HG03521 (cell line): ENCODE results near the gene TNIP1.

Source experiments
- ATAC-seq: cut with Tn5 transposase; IDR thresholded peaks from one replicate; pipeline ENCODE4 v1.9.1; 2021; ENCODE audit warnings: mild to moderate bottlenecking, moderate library complexity; ENCODE audit not compliant: unreplicated experiment

The TNIP1 gene

DNA sequence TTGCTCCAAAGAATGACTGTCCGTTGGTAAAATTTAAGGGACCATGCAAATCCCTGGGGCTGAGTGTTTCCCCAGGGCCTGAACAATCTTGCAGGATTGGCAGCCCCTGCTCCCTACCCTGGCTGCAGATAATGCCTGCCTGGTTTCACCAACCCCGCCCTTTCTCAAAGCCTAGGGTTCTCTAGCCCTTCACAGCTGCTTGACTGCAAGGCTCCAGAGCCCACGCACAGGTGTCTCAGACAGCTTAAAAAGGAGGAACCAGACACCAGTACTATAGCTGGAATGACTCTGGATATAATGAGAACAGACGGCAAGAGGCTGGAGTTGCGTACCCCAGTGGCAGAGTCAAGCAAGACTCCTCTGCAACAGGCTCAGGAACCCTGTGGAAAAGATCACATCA is 25.2 kb upstream of the TNIP1 start:
- ATAC-seq = no peak

DNA sequence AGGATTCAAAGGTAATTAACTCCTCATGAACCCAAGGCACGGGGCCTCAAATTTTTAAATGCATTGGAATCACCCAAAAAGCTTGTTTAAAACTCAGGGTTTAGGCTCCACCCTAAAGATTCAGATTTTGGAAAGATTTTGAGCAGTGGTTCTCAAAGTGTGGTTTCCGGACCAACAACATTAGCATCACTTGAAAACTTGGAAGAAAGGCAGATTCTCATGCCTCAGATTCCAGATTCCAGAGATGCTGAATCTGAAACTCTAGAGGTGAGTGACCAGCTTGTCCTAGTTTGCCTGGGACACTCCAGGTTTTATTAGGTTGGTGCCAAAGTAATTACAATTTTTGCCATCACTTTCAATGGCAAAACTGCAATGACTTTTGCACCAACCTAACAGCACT is 24.7 kb upstream of the TNIP1 start:
- no peak for ATAC-seq

DNA sequence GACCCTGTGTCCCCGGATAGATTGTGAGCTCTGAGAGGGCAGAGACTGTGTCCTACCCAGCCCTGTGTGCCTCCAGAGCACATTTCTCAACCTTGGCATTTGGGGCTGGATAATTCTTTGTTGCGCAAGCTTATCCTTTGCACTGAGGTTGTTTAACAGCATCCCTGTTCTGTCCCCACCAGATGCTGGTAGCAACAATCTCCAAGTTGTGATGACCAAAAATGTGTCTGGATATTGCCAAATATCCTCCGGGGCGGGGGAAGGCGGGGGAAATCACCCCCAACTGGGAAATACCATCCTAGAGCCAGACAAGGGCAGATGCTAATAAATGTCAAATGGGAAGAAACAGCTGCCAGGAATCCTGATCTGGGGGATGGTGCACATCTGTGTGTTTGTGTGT is 24.0 kb upstream of the TNIP1 start:
- ATAC-seq = no peak

DNA sequence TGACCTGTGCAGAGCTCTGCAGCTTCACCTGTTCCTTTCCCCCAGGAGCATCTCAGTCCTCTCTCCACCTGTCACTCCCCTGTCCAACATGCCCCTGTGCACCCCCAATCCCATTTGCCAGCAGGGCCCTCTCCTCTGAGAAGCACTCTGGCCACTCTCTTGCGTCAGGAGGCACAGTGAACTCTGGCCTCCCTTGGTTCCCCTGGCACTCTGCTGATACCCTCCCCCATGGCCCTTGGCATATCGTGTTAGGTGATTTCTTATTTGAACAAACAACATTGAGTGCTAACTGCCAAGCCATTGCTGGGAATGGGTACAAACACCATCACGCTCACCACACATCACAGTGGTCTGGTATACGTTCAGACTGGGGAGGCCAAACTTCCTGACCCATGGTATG is 20.9 kb upstream of the TNIP1 start:
- no peak for ATAC-seq

DNA sequence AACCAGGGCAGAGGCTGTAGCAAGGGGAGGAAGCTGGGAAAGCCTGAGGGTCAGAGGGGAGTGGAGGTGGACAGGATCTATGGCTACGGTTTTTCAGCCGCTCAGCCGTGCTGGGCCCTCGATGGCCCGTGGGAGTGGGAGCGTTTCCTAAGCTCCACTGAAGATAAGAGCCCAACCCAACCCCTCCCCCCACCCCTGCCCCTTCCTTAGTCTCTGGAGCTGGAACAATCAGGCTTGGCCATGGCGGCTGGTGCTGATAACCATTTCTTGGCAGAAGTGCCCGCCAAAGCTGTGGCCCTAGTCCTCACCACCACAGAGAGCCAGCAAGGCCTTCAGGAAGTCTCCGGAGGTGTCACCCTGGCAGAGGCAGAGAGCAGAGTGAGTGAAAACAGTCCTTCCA is 20.3 kb upstream of the TNIP1 start:
- ATAC-seq = no peak

DNA sequence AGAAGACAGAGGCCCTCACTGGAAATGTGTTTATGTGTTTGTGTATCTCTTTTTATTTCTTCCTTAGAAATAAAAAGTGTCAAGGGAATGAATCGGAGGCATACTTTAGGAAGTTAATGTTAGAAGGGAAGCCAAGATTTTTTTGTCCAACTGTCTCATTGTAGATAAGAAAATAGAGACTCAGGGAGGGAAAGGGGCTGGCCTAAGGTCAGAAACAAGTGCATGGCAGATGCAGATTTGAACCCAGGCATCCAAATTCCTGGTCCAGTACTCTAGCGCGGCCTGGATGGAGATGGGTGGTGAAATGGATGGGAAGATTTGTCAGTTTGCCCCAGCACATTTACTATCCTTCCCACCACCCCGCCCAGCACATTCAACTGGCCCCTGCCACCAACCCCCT is 19.8 kb upstream of the TNIP1 start:
- no peak for ATAC-seq

DNA sequence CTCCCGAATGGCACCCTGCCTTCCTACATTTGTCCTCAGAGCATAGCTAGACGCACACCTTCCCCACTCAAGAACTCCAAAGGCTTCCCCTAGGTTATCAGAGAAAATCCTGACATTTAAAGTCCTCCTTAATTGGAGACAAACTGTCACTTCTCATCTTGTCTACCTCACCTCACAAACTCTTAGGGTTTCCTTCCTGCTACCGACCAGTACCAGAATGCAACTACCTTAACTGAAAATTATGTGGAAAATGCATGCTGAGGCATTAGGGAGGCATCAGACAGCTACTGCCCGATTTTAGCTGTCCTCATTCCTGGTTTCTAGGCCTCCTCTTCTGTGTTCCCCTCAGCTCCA is 17.9 kb upstream of the TNIP1 start:
- ATAC-seq = no peak

DNA sequence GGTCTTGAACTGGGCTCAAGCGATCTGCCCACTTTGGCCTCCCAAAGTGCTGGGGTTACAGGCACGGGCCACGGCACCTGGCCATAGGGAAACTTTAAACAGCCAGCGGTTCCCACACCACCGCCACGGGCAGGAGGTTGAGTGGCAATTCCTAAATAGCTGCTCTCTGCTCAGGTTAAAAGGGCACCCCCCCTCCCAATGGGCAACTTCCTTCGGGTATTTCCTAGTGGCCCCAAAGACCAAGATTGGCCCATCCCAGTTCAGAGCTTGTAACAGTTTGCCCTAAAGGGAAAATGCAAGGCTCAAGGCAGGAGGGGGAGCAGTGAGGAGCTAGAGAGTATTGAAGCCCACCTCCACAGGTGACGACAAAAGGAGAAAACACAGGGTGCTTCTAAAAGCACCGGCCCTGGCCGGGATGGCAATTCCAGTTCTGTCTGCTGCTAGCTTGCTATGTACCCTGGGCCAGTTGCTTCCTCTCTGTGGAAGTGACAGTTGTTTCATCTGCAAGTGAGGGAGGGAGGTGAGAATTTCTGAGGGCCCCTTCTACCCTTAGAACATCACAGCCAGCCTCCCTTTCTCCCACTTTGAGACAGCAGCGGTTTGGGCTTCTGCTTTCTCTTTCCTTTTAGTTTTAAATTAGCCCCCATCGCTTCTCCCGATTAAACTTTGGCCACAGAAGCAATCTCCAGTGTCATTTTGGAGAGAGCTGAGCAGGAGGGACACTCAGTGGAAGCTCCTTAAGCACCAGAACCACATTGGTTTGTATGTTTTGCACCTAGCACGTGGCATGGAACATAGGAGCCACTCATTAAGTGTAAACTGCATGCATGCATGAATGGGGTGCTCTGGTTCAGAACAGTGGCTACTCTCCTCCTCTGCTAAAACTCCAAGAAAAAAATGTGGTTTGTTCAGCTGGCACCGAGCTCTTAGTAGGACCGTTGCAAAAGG is 17.3 kb upstream of the TNIP1 start:
- ATAC-seq = no peak

DNA sequence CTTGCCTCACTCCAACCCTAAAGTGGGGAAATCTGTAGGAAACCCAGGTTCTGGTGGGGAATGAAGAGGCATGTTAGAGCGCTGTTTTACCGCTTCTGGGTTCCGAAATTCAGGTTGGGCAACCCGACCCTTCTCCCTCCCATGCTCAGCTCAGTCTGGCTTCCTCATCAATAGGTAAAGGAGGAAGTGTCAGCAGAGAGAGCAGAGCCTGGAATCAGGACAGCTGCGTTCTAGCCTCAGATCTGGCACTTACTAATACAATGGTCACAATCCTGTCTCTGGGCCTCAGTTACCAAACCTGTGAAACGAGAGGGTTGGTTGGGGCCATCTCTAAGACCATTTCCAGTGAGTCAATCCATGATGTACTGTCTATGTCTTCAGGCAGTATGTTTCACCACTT is 16.2 kb upstream of the TNIP1 start:
- ATAC-seq = no peak

DNA sequence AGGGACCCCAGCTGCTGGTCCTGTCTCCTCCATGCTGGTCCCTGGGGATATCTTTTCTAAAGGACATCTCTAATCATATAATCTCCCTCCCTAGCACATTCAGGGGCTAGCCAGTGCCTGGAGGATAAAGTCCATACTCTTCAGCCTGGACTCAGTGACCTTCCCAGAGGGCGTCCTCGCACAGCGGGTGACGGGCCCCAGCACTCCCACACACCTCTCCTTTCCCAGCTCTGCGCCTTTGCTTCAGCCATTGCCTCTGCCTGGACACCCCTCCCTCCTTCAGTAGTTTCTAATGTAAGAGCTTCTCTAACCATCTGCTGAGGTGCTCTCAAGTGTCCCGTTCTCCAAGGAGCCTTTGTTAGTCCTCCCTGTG is 15.2 kb upstream of the TNIP1 start:
- no peak for ATAC-seq

DNA sequence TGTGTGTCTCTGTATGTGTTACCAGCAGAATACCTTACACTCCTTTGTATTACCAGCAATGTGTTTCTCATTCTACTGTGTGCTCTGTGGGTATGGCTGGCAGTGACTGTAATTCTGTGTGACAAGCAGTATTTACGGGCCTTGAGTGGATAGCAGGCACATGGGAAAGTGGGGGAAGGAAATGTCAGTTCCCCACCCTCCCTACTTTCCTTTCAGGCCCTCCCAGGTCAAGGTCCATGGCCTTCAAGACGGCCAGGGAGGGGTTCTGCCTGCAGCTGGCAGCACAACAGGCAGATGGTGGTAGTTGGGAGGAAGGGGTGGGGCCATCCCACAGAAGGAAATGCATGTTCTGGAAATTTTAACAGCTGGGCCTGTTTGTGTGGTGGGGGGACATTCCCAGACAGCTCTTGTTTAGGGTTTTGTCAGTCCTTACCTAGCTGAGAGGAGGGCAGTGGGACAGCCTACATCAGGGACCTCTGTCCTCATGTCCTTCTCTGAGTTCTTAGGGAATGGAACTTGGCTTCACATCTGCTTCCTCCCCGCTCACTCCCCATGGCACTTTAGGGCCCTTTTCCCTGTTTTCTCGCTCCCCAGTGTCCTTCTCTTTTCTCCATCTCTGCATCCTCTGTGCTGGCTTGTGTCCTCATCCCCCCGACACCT is 14.6 kb upstream of the TNIP1 start:
- ATAC-seq = no peak

DNA sequence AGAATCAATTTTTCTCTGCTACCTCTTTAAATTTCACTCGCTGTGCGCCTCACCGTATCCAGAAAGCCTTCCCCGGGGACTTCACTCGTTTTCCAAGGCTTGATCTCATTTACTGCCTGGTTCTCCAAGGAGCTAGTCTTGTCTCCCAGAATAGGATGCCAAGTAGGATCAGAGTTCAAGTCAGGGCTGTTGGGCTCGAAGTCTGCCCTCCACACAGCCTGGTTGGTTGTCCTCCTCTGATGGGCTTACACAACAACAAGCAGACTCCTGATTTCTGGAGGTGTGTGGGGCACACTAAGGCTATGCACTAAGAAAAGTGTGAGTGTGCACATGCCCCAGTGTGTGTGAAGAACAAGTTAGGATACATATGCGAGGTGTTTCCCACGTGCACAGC is 14.0 kb upstream of the TNIP1 start:
- ATAC-seq = no peak

DNA sequence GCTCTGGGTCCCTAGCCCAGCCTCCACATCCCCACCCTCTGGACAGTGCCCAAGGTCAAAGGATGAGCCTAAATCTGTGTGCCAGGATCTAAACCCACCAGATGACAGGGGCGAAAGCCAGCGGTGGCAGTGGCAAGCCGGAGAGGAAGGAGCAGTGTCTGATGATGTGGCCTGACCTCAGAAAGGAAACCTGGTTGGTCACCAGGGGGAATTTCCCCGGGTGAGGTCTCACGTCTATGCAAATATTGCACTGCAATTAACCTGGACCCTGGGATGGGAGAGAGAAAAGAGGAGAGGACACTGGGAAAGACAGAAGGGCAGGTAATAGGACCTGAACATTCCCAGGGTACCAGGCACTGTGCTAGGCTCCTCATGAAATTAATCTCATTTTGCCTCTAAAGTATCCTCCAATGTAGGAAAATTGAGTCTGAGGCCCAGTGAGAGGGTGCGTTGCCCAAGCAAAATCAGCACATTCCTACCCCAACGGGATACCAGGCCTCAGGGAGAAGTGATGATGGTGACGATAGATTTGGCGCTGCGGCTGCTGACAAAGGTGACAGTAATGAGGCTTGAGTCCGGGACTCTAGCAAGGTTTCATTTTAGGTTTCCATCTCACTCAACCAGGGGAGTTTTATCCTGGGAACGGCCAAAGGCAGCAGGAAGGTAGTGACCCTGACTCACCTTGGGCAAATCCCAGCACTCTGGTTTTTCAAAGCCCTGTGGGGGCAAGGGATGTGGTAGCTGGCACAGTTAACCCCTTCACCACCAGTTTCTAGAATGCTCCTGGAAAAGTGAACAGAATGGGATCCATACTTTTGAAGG is 13.4 kb upstream of the TNIP1 start:
- ATAC-seq = peak; percentile 63

DNA sequence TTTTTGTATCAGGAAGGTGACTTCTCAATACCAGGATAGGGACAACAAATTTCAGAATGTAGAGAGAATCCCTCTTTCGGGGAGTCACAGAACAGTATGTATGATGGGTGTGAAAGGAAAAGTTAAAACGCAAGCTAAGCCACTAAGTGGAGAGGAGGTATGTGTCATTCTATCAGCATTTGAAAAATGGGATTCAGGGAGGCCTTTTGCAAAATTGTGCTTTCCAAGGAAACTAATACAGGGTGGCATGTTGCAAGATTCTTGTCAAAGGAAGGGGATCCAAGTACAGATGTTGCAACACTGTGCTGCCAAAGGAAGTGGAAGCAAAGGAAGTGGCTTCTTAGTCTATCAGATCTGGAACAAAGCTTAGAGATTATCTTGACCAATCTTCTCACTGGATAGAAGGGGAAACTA is 12.6 kb upstream of the TNIP1 start:
- ATAC-seq = no peak

DNA sequence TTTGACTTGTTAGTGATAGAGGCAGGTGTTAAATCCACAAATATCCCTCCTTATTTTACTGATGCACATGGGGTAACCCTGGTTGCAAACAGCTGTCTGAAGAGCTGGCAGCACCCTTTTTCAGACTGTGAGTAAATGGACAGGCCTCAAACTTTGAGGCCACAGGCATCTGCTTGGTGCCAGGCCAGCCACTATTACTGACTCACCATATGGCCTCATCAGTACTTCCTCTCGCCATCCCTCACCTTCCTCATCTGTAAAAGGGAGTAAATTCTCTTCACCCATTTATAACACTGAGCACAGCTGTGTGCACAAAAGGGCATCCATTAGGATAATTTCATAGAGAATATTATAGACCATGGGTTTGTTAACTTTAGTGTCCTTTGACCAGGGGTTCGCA is 11.9 kb upstream of the TNIP1 start:
- no peak for ATAC-seq

DNA sequence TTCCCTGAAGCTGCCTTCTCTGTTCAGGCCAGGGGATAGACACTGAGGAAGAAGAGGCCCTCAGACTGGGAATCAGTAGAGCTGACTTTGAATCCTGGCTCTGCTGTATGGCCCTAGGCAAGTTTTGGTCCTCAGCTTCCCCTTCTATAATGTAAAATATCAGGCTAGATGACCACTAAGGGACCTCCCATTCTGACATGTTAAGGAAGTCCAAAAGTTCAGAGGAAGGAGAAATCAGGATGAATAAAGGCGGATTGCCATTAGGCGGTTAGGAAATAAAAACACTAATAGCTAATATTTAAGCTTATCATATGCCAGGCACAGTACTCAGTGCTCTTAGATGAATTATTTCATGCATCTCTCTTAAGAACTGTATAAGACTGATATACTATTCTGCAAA is 8.9 kb upstream of the TNIP1 start:
- ATAC-seq = no peak

DNA sequence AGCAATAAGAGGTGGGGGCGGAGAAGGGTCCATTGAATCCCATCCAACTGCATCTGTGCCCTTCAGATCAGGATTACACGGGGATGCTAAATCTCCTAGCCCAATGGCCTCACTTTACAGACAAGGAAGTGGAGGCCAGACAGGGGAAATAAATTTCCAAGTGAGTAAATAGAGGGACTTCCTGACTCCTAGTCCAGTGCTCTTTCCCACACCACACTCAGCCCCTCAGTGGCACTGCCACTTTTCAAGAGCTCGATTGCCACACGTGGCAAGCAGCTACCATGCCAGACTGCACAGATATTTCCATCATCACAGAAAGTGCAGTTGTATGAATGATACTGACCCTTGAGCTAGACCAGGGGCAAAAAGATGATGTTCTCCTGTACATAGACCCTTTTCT is 8.2 kb upstream of the TNIP1 start:
- no peak for ATAC-seq

DNA sequence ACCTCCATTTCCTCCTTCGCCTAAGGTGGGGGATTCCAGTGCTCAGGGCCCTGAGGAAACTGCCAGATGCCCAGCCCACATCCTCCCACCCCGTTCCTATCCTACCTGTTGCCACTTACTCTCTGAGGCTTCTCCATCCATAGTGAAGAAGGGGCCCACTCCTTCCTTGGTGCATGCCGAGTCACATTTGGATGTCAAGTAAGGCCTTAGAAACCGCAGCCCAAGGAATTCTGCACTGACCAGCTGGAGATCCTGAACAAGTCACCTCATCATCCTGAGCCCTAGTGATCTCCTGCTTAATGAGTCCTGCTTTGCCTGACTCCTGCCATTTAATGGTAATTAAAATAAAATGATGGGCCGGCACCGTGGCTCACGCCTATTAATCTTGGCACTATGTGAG is 6.7 kb upstream of the TNIP1 start:
- ATAC-seq = no peak

DNA sequence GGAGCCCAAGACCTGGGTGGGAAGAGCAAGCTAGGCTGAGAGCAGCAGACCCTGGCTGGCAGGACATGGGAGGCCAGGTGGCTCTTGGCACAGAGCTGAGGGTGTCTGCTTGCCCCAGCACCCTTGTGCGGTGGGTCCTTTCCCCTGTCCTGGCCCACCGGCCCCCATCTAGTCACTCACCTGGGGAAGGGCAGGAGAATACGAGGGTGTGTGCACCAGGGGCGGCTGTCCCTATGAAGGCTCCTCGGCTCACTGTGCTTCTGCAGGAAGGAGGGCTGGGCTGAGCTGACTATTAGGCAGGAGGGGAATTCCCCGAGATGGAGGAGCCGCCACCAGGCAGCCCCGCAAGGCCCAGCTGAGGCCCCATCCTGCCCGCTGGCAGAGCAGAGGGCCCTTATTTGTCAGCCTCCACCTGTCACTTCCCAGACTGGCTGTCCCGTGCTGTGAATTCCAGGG is 6.1 kb upstream of the TNIP1 start:
- peak; percentile 62 for ATAC-seq

DNA sequence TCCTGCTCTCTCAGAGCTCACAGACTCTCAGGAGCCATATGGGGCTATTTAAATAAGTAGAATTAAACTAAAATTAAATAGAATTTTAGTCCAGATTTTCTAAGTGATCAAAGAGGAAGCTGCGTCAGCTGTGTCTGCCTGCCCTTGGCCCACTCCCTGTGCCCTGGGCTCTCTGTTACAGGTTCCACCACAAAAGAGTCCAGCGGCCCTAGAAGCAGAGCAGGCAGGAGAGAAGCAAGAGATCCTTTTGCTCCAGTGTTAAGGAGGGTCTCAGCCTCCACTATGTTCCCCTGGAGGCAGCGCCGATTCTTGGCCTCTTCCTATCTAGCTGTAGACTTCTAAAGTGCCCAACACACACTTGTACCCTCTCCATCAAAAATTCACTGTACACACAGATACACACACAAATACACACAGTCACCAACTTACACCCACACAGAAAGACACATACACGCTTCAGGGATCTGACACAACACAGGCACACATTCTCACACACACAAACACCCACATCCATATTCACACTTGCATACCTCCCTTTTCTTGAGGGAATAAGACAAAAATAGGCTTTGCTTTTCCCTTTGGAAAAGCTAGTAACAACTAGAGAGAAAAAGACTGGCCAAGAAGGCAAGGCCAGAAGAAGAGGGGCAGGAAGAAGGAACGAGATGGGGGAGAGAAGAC is 5.5 kb upstream of the TNIP1 start:
- no peak for ATAC-seq

DNA sequence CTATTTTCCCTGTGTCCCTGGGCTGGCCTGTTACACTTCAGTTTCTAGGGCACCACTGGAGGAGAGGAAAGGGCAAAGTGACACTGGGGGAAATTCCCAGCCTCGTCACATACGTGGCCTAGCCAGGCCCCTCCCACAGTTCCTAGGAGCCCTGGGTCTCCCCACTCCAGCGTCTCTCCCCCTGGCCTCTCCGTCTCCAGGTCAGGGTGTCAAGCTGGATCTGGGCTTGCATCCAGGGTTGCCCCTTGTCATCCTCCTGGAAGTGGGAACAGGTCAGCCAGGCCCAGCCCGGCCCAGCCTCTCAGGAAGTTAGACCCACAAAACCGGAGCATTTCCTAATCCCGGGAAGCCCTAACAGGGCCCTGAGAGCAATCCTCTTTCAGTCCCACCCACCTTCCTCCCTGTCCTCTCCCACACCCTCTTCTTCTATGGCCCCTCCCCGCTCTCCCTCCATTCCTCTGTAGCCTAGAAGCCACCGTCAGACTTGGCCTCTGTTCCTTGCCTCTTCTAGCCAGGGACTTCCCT is 4.7 kb upstream of the TNIP1 start:
- no peak for ATAC-seq
